Measurements from ENCODE around the gene DPP6. TPM values are rescaled to one million over a fixed set of nuclear protein-coding genes. Genes with fewer than 3 reads are reported as not detected.
A peak's percentile ranks its signal among the peaks of the same experiment; 100 is the strongest.

The DPP6 gene
- polyA plus RNA-seq, 1 of the 3 experiments (the other 2 are of a cell fraction): not detected

DNA sequence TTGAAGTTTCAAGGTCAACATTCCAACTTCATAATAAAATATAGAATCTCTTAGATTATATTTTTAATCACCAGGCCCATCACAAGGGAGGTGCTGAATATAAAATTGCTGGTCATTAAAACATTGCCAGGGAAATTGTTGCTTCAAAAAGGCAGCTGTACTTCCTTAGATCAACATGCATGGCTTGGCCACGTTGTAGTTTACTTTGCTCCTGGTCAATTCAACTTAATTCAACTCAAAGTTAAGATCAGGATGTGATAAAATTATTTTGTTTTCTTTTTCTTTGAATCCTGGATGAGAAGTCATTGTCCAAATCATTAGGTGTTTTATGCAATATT lies 633.3 kb downstream of the DPP6 start (continued):
- TF ChIP-seq, protein P1, sequence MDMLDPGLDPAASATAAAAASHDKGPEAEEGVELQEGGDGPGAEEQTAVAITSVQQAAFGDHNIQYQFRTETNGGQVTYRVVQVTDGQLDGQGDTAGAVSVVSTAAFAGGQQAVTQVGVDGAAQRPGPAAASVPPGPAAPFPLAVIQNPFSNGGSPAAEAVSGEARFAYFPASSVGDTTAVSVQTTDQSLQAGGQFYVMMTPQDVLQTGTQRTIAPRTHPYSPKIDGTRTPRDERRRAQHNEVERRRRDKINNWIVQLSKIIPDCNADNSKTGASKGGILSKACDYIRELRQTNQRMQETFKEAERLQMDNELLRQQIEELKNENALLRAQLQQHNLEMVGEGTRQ (IDR thresholded peaks at IDR 0.05; ENCODE audit: borderline replicate concordance, low read depth, low read length): no peak
- TF ChIP-seq FOXM1 (IDR thresholded peaks at IDR 0.05; ENCODE audit: low read depth) (no peak), GABPA (IDR thresholded peaks at IDR 0.05; ENCODE audit: low read depth) (no peak)
- TF ChIP-seq, protein P2, sequence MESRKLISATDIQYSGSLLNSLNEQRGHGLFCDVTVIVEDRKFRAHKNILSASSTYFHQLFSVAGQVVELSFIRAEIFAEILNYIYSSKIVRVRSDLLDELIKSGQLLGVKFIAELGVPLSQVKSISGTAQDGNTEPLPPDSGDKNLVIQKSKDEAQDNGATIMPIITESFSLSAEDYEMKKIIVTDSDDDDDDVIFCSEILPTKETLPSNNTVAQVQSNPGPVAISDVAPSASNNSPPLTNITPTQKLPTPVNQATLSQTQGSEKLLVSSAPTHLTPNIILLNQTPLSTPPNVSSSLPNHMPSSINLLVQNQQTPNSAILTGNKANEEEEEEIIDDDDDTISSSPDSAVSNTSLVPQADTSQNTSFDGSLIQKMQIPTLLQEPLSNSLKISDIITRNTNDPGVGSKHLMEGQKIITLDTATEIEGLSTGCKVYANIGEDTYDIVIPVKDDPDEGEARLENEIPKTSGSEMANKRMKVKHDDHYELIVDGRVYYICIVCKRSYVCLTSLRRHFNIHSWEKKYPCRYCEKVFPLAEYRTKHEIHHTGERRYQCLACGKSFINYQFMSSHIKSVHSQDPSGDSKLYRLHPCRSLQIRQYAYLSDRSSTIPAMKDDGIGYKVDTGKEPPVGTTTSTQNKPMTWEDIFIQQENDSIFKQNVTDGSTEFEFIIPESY (IDR thresholded peaks at IDR 0.05; ENCODE audit: borderline replicate concordance, low read depth): no peak
- TF ChIP-seq, protein P3, sequence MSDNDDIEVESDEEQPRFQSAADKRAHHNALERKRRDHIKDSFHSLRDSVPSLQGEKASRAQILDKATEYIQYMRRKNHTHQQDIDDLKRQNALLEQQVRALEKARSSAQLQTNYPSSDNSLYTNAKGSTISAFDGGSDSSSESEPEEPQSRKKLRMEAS (IDR thresholded peaks at IDR 0.05; ENCODE audit: low read depth): no peak

DNA sequence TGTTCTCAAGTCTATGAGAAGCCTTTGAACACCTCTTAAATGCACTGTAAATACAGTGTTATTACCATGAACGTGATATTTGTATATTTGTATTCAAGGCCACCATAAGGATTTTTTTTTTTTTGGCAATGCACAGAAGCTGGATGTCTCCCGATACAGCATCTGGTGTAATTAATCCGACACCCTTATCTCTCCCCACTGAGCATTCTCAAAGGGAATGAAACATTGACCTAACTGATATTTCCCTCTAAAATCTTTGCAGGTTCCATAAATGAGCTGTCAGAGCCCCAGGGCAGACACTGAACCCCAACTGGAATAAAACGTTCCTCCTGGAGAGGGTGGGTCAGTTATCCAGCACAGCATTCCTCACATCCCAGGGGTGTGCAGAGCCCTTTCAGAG lies 634.1 kb downstream of the DPP6 start:
- H3K27me3 ChIP-seq (ENCODE audit: insufficient read depth): no peaks in the 10 kb centered on the region
- no peak overlapping the region for H3K27ac ChIP-seq (ENCODE audit: low read depth in 2 of 2, low read length in 1 of 2)
- no peak overlapping the region for H3K9ac ChIP-seq
- TF ChIP-seq, protein P4, sequence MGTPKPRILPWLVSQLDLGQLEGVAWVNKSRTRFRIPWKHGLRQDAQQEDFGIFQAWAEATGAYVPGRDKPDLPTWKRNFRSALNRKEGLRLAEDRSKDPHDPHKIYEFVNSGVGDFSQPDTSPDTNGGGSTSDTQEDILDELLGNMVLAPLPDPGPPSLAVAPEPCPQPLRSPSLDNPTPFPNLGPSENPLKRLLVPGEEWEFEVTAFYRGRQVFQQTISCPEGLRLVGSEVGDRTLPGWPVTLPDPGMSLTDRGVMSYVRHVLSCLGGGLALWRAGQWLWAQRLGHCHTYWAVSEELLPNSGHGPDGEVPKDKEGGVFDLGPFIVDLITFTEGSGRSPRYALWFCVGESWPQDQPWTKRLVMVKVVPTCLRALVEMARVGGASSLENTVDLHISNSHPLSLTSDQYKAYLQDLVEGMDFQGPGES (IDR thresholded peaks at IDR 0.05; ENCODE audit: low read depth, low read length): no peak
- peak; percentile 68 for TF ChIP-seq GATA2 (CRISPR knock-in tag; IDR thresholded peaks at IDR 0.05)
- TF ChIP-seq, protein P2 (IDR thresholded peaks at IDR 0.05; ENCODE audit: borderline replicate concordance, low read depth): no peak
- TF ChIP-seq RAD21 (IDR thresholded peaks at IDR 0.05; ENCODE audit: low read length): no peak
- no peak for TF ChIP-seq SIN3A (IDR thresholded peaks at IDR 0.05; ENCODE audit: borderline replicate concordance, low read depth, low read length)
- TF ChIP-seq, protein P3 (IDR thresholded peaks at IDR 0.05; ENCODE audit: low read depth): no peak
- no peaks in the 10 kb centered on the region for H3F3A ChIP-seq (replicated peaks; ENCODE audit: insufficient read depth)
- H2AFZ ChIP-seq (ENCODE audit: low read depth): no peak overlapping the region
- H4K20me1 ChIP-seq (ENCODE audit: insufficient read depth): no peaks in the 10 kb centered on the region
- CTCF ChIA-PET: interaction anchor here (0.9 to 3.3 kb wide), 6 partner anchors 12 to 138 kb away, joined by 3 to 14 read pairs (median 4); no protein-coding TSS in a partner anchor
- peaks cover 6% of the 10 kb centered on the region; the same call in 1 of the 2 replicates for H3K9me3 ChIP-seq
- H3K4me1 ChIP-seq (ENCODE audit: control insufficient read depth in 1 of 2, insufficient read depth in 2 of 2, low read depth in 1 of 2, low read length in 1 of 2): peaks cover 0 to 28% of the 10 kb centered on the region in 2 experiments; a peak in 2 of 4 replicates
- H3K36me3 ChIP-seq (replicated peaks in 1 of 2; ENCODE audit: control insufficient read depth in 1 of 2, insufficient read depth in 2 of 2, low read length in 1 of 2): no peaks in the 10 kb centered on the region
- no peaks in the 10 kb centered on the region for H3K79me2 ChIP-seq (ENCODE audit: insufficient read depth)
- H3K4me2 ChIP-seq: no peak overlapping the region
- 30% methylated on average over 4 of the region's 4 CpGs for WGBS (ENCODE audit: low lambda C conversion rate)
- H3K4me3 ChIP-seq (ENCODE audit: low read depth in 2 of 2, low read length in 1 of 2): no peak overlapping the region
- POLR2A ChIA-PET: interaction anchor here (1.0 kb wide), 1 partner anchor 13 kb away, joined by 3 read pairs; no protein-coding TSS in a partner anchor
- peak; percentile 36 for DNase-seq
- H3K9me2 ChIP-seq: no peaks in the 10 kb centered on the region
